ENCODE data around the gene AMOTL1. TPM values are rescaled to one million over a fixed set of nuclear protein-coding genes. Genes with fewer than 3 reads are reported as not detected.

AMOTL1 gene
- polyA plus RNA-seq, 1 donor from 2014 or later = 10.7 TPM

- TF ChIP-seq EZH2 (IDR thresholded peaks at IDR 0.05; ENCODE audit: borderline replicate concordance, insufficient read depth, low read length, poor library complexity, severe bottlenecking) = no peak
These were observed 110.8 kb downstream of the AMOTL1 start (continued) for GRCh38 chr11:94879006-94879405.

GRCh38 chr11:94880216-94880615 lies 112.1 kb downstream of the AMOTL1 start:
- H3F3A ChIP-seq (ENCODE audit: insufficient read depth, low read length, poor library complexity, severe bottlenecking) = no peaks in the 10 kb centered on the region
- H3K9me3 ChIP-seq (ENCODE audit: low read length) = no peaks in the 10 kb centered on the region
- H3K36me3 ChIP-seq (ENCODE audit: insufficient read depth, low read length) = peaks cover 13% of the 10 kb centered on the region
- TF ChIP-seq POLR2AphosphoS5 (IDR thresholded peaks at IDR 0.05) = no peak
- no peak for TF ChIP-seq MXI1 (conservative IDR thresholded peaks at IDR 0.05; ENCODE audit: poor library complexity, severe bottlenecking)
- no peak for TF ChIP-seq TAF1 (IDR thresholded peaks at IDR 0.05; ENCODE audit: low read depth)
- H3K79me2 ChIP-seq (replicated peaks; ENCODE audit: insufficient read depth, low read length) = no peaks in the 10 kb centered on the region
- no peak overlapping the region for H3K4me2 ChIP-seq (ENCODE audit: low read length)
- no peaks in the 10 kb centered on the region for H4K20me1 ChIP-seq (ENCODE audit: insufficient read depth)
- H3K27ac ChIP-seq (ENCODE audit: low read length) = no peak overlapping the region
- no peak overlapping the region for H3K9ac ChIP-seq (ENCODE audit: low read length)
- H3K27me3 ChIP-seq (ENCODE audit: insufficient read depth, low read depth, low read length) = no peaks in the 10 kb centered on the region
- H3K4me3 ChIP-seq (ENCODE audit: low read length) = no peak overlapping the region
- no peaks in the 10 kb centered on the region for H3K9me2 ChIP-seq (ENCODE audit: insufficient read depth, low read length)
- H2AFZ ChIP-seq (ENCODE audit: low read depth, low read length) = no peak overlapping the region

GRCh38 chr11:94882931-94883330 lies 114.8 kb downstream of the AMOTL1 start:
- Histone ChIP-seq H2AFZ (ENCODE audit: low read depth, low read length) (no peak overlapping the region), H3K4me3 (ENCODE audit: low read length) (no peak overlapping the region), H3K9ac (ENCODE audit: low read length) (no peak overlapping the region), H3K36me3 (ENCODE audit: insufficient read depth, low read length) (peaks cover 6% of the 10 kb centered on the region), H3F3A (ENCODE audit: insufficient read depth, low read length, poor library complexity, severe bottlenecking) (no peaks in the 10 kb centered on the region), H3K4me2 (ENCODE audit: low read length) (no peak overlapping the region), H3K9me2 (ENCODE audit: insufficient read depth, low read length) (no peaks in the 10 kb centered on the region), H3K27ac (ENCODE audit: low read length) (no peak overlapping the region), H3K9me3 (ENCODE audit: low read length) (no peaks in the 10 kb centered on the region), H3K27me3 (ENCODE audit: insufficient read depth, low read depth, low read length) (no peaks in the 10 kb centered on the region), H4K20me1 (ENCODE audit: insufficient read depth) (no peaks in the 10 kb centered on the region), H3K79me2 (replicated peaks; ENCODE audit: insufficient read depth, low read length) (no peaks in the 10 kb centered on the region)
- no peak for TF ChIP-seq SMC3 (conservative IDR thresholded peaks at IDR 0.05; ENCODE audit: poor library complexity)
- no peak for TF ChIP-seq TAF1 (IDR thresholded peaks at IDR 0.05; ENCODE audit: low read depth)
- no peak for TF ChIP-seq RAD21 (conservative IDR thresholded peaks at IDR 0.05)
- TF ChIP-seq EP300 (conservative IDR thresholded peaks at IDR 0.05; ENCODE audit: poor library complexity, severe bottlenecking) = no peak
- TF ChIP-seq MXI1 (conservative IDR thresholded peaks at IDR 0.05; ENCODE audit: poor library complexity, severe bottlenecking) = no peak

- no peak overlapping the region for H2AFZ ChIP-seq (ENCODE audit: low read depth, low read length)
- no peaks in the 10 kb centered on the region for H3K79me2 ChIP-seq (replicated peaks; ENCODE audit: insufficient read depth, low read length)
- H3K4me2 ChIP-seq (ENCODE audit: low read length) = no peak overlapping the region
- peaks cover 11% of the 10 kb centered on the region for H3K36me3 ChIP-seq (ENCODE audit: insufficient read depth, low read length)
- no peak overlapping the region for H3K27ac ChIP-seq (ENCODE audit: low read length)
- no peaks in the 10 kb centered on the region for H3K27me3 ChIP-seq (ENCODE audit: insufficient read depth, low read depth, low read length)
- H4K20me1 ChIP-seq (ENCODE audit: insufficient read depth) = no peaks in the 10 kb centered on the region
- H3K9ac ChIP-seq (ENCODE audit: low read length) = no peak overlapping the region
- H3K9me2 ChIP-seq (ENCODE audit: insufficient read depth, low read length) = no peaks in the 10 kb centered on the region
- H3F3A ChIP-seq (ENCODE audit: insufficient read depth, low read length, poor library complexity, severe bottlenecking) = no peaks in the 10 kb centered on the region
- TF ChIP-seq POLR2AphosphoS5 (IDR thresholded peaks at IDR 0.05) = no peak
- no peak for TF ChIP-seq RAD21 (conservative IDR thresholded peaks at IDR 0.05)
- no peak for TF ChIP-seq EZH2 (IDR thresholded peaks at IDR 0.05; ENCODE audit: borderline replicate concordance, insufficient read depth, low read length, poor library complexity, severe bottlenecking)
- TF ChIP-seq SMC3 (conservative IDR thresholded peaks at IDR 0.05; ENCODE audit: poor library complexity) = no peak
- TF ChIP-seq EP300 (conservative IDR thresholded peaks at IDR 0.05; ENCODE audit: poor library complexity, severe bottlenecking) = no peak
- no peak for TF ChIP-seq MXI1 (conservative IDR thresholded peaks at IDR 0.05; ENCODE audit: poor library complexity, severe bottlenecking)
- TF ChIP-seq TAF1 (IDR thresholded peaks at IDR 0.05; ENCODE audit: low read depth) = no peak
- no peak for TF ChIP-seq REST (IDR thresholded peaks at IDR 0.05; ENCODE audit: borderline replicate concordance)
- TF ChIP-seq CTCF (IDR thresholded peaks at IDR 0.05; ENCODE audit: poor library complexity, severe bottlenecking) = no peak
- H3K9me3 ChIP-seq (ENCODE audit: low read length) = no peaks in the 10 kb centered on the region
- no peak overlapping the region for H3K4me3 ChIP-seq (ENCODE audit: low read length)
These were observed 115.7 kb downstream of the AMOTL1 start for GRCh38 chr11:94883878-94884277.
